Kidney (tissue), 22 donors: ENCODE results near the gene SLC11A1. TPM values are rescaled to one million over a fixed set of nuclear protein-coding genes. Genes with fewer than 3 reads are reported as not detected.

Experiments used
- DNase-seq, 5 donors: peaks; one replicate each; pipeline ENCODE4 v3.0.0-alpha.2; 2013 to 2020
- FAIRE-seq: peaks from 2 replicates; lab custom pipeline; 2012; peaks lifted over from hg19 to GRCh38; lab: Jason Lieb, UNC
- H3K27ac ChIP-seq, 2 donors: one replicate each; pipeline ENCODE4 v1.7.0; 2013; ENCODE audit warnings: low read depth in 2 of 2, low read length in 2 of 2, inconsistent platforms in 1 of 2
- H3K27me3 ChIP-seq: one replicate; pipeline ENCODE4 v1.7.1; 2013; ENCODE audit warnings: low read length, inconsistent platforms; ENCODE audit not compliant: control insufficient read depth, insufficient read depth
- H3K36me3 ChIP-seq, 3 donors: one replicate each; pipeline versions ENCODE4 v1.7.0 to v1.7.1; 2013; ENCODE audit warnings: low read length in 3 of 3, control low read depth in 1 of 3, inconsistent platforms in 1 of 3; ENCODE audit not compliant: insufficient read depth in 3 of 3, control insufficient read depth in 2 of 3
- H3K4me1 ChIP-seq, 3 donors: one replicate each; pipeline versions ENCODE4 v1.7.0 to v1.7.1; 2013; ENCODE audit warnings: low read length in 3 of 3, inconsistent platforms in 1 of 3, low read depth in 1 of 3; ENCODE audit not compliant: control insufficient read depth in 2 of 3, insufficient read depth in 2 of 3
- H3K4me3 ChIP-seq, 3 donors: one replicate each; pipeline versions ENCODE4 v1.7.0 to v1.8.1; 2013; ENCODE audit warnings: low read length in 3 of 3, control low read depth in 1 of 3, inconsistent platforms in 1 of 3
- H3K9ac ChIP-seq, 3 donors: one replicate each; pipeline versions ENCODE4 v1.7.0 to v1.7.1; 2013; ENCODE audit warnings: low read length in 3 of 3, control low read depth in 1 of 3, inconsistent platforms in 1 of 3
- H3K9me3 ChIP-seq, 3 donors: one replicate each; pipeline versions ENCODE4 v1.7.0 to v1.7.1; 2013; ENCODE audit warnings: low read length in 3 of 3, control low read depth in 1 of 3, inconsistent platforms in 1 of 3; ENCODE audit not compliant: control insufficient read depth in 2 of 3, insufficient read depth in 1 of 3
- intact Hi-C: fragments of 100-400 bp; cut with DNase I; formaldehyde crosslinking; loops from one replicate; pipeline ENCODE4 v1.11.1; 2022
- long read RNA-seq, 10 donors: library from polyadenylated mRNA in 1 of 10; unstranded in 1 of 10; transcript quantifications; one replicate each; pipeline ENCODE4 v2.0.0 and lab custom pipeline, GENCODE V29; 2021 to 2026
- polyA plus RNA-seq: library from polyadenylated mRNA; stranded (reverse); fragments of 350-450 nt; fragmentation: Illumina TruSeq; extraction: RNeasy Lipid Tissue Mini Kit (QIAGEN cat#74804); gene quantifications from one replicate; pipeline ENCODE4 v1.2.3, GENCODE V29; 2014; ENCODE audit warnings: low read depth, low replicate concordance; ENCODE audit not compliant: insufficient read depth
- total RNA-seq: library from RNA; stranded (reverse); fragmentation: NEBNext Ultra II Directional; extraction: Animal tissue kit (Norgen Biotek cat#: 25700); gene quantifications from one replicate; pipeline ENCODE4 v1.2.1, GENCODE V29; 2021
- TF ChIP-seq, protein P1 (sequence below): IDR thresholded peaks from 3 replicates; pipeline ENCODE4 v1.5.1; 2012; ENCODE audit warnings: mild to moderate bottlenecking, moderate library complexity, borderline replicate concordance; ENCODE audit not compliant: insufficient read depth; ENCODE audit errors: extremely low read depth
- donor health status: control.
- donor health status: control.
- donor health status: control.
- donor health status: control.
- donor health status: control.
- donor health status: DM: yes; HTN: yes; CAD: no.
- donor health status: Normal renal cell carcinoma (clear cell type).

Gene SLC11A1, protein sequence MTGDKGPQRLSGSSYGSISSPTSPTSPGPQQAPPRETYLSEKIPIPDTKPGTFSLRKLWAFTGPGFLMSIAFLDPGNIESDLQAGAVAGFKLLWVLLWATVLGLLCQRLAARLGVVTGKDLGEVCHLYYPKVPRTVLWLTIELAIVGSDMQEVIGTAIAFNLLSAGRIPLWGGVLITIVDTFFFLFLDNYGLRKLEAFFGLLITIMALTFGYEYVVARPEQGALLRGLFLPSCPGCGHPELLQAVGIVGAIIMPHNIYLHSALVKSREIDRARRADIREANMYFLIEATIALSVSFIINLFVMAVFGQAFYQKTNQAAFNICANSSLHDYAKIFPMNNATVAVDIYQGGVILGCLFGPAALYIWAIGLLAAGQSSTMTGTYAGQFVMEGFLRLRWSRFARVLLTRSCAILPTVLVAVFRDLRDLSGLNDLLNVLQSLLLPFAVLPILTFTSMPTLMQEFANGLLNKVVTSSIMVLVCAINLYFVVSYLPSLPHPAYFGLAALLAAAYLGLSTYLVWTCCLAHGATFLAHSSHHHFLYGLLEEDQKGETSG
- 37.6 TPM for total RNA-seq
- polyA plus RNA-seq, result 1.2 TPM
- long read RNA-seq, donor 1, result 0 reads
- long read RNA-seq, donor 2, result 0 reads
- long read RNA-seq, donor 3, result 0 reads
- long read RNA-seq, donor 4, result 0 reads
- long read RNA-seq, donor 5, result 0 reads
- long read RNA-seq, donor 6, result 0 reads
- long read RNA-seq, donor 7, partial matches to known transcripts, result 11 of 13 reads
- long read RNA-seq, donor 7, other reads (novel, unspliced or antisense), result 2 of 13 reads
- long read RNA-seq, donor 8, result 0 reads
- long read RNA-seq, donor 9, result 0 reads
- long read RNA-seq, donor 10, result 0 reads

DNA sequence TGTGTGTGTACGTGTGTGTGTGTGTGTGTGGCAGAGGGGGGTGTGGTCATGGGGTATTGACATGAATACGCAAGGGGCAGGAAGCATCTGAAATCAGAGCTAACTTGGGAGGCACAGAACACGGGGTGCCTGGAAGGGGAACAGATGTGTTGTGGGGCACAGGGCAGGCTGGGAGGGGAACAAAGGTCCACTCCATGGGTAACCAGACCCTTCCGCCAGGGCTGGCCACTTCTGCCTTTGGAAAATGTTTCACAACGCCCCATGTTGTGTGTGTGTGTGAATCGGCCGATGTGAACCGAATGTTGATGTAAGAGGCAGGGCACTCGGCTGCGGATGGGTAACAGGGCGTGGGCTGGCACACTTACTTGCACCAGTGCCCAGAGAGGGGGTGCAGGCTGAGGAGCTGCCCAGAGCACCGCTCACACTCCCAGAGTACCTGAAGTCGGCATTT lies at the start of gene SLC11A1:
SLC11A1 (plus strand) TSS at position 358 of the 451 bp plus-strand sequence. CDS start 96 bp downstream, outside the sequence.
- no peak within 1 kb of the TSS for H3K27ac ChIP-seq
- TF ChIP-seq, protein P1, sequence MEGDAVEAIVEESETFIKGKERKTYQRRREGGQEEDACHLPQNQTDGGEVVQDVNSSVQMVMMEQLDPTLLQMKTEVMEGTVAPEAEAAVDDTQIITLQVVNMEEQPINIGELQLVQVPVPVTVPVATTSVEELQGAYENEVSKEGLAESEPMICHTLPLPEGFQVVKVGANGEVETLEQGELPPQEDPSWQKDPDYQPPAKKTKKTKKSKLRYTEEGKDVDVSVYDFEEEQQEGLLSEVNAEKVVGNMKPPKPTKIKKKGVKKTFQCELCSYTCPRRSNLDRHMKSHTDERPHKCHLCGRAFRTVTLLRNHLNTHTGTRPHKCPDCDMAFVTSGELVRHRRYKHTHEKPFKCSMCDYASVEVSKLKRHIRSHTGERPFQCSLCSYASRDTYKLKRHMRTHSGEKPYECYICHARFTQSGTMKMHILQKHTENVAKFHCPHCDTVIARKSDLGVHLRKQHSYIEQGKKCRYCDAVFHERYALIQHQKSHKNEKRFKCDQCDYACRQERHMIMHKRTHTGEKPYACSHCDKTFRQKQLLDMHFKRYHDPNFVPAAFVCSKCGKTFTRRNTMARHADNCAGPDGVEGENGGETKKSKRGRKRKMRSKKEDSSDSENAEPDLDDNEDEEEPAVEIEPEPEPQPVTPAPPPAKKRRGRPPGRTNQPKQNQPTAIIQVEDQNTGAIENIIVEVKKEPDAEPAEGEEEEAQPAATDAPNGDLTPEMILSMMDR, result no peak
- no peak within 1 kb of the TSS for H3K4me3 ChIP-seq
- H3K4me1 ChIP-seq, result no peaks in the 10 kb centered on the region
- no peak within 1 kb of the TSS for H3K9ac ChIP-seq
- no peaks in the 10 kb centered on the region for H3K9me3 ChIP-seq
- intact Hi-C loops, result no loop called here
- no peaks in the 10 kb centered on the region for H3K36me3 ChIP-seq
- H3K27me3 ChIP-seq, result no peaks in the 10 kb centered on the region
- FAIRE-seq (no peak), DNase-seq (peak in 2 of 5 donors; percentile 42 to 83)

DNA sequence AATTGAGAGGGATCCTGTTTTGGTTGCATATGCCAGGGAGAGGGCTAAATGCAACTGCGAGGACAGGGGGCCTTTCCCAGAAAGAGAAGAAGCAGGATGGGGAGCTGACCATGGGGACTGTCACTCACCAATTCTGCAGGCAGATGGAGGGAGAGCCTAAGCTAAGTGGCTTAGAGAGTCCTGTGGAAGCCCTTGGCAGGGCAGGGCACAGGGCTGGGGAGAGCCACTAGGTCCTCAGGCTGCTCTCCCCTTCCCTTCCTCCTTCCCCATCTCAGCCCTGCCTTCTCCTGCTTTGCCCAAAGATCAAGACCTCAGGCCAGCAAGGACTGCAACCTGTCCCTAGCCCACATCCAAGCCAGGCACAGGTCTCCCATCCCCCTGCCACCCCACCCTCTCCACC lies 49.8 kb upstream of the SLC11A1 start:
- TF ChIP-seq, protein P1, result no peak
- no peak for FAIRE-seq
- DNase-seq, result no peak
- H3K9me3 ChIP-seq, result no peaks in the 10 kb centered on the region
- H3K27ac ChIP-seq, result no peak overlapping the region
- intact Hi-C loops, result no loop called here
- H3K27me3 ChIP-seq, result no peaks in the 10 kb centered on the region
- H3K4me3 ChIP-seq, result no peak overlapping the region
- H3K4me1 ChIP-seq, result peaks cover 0 to 12% (median 7%) of the 10 kb centered on the region in 3 donors
- H3K9ac ChIP-seq, result no peak overlapping the region
- no peaks in the 10 kb centered on the region for H3K36me3 ChIP-seq

DNA sequence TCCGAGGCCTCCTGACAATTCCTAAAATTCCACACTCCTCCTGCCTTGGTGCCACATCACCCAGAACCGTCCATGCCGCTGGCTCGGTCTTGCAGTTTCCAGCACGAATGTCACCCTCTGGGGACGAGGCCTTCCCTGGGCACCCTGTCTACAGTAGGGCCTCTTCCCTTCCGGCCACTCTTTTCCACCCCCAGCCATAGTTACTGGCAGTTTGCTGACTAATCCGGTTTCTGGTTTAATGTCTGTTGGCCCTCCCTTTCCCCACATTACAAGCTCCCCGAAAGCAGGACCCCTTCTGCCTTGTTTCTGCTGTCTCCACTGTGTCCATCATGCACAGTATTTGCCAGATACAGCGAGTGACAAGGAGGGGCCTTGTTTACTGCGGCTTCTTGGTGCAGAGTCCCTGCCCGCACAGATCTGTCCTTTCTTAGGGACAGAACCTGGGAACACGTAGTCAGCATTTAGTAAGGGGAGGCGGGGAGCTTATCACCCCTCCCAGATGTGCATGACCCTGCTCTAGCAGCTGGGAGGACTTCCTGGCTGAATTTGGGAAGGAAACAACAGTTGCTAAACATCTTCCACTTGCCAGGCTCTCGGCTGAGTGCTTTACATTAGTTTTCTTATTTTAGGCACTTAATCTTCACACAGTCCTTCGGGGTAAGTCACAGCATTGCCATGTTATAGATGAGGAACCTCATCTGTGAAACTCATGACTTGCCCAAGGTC lies 49.0 kb upstream of the SLC11A1 start:
- Histone ChIP-seq H3K9me3 (no peaks in the 10 kb centered on the region), H3K9ac (no peak overlapping the region), H3K27ac (no peak overlapping the region), H3K4me3 (no peak overlapping the region), H3K27me3 (no peaks in the 10 kb centered on the region), H3K4me1 (peaks cover 0 to 9% (median 7%) of the 10 kb centered on the region in 3 donors), H3K36me3 (no peaks in the 10 kb centered on the region)
- FAIRE-seq (no peak), DNase-seq (peak in 3 of 5 donors; percentile 36 to 77 (median 73))
- TF ChIP-seq, protein P1, result no peak
- intact Hi-C loops, result no loop called here
